ENCODE data around the gene PHF12. TPM values are rescaled to one million over a fixed set of nuclear protein-coding genes. Genes with fewer than 3 reads are reported as not detected.

Gene PHF12
- total RNA-seq, 1 experiment from 2014 or later = 35.7 TPM

- ChIA-PET POLR2A (no interaction called here), RAD21 (ENCODE audit: low non-redundant PET in 1 of 2, low total read pairs in 2 of 2, uncharacterized antibody in 2 of 2, unreplicated experiment in 2 of 2) (no interaction called here), CTCF (interaction anchor here (1.4 kb wide), 1 partner anchor 160 kb away, joined by 4 read pairs; no protein-coding TSS in a partner anchor)
- intact Hi-C loops (cut with micrococcal nuclease) = no loop called here
- Histone ChIP-seq H3K4me2 (ENCODE audit: low read length) (no peak overlapping the region), H2AFZ (ENCODE audit: low read depth, low read length, poor library complexity, severe bottlenecking) (no peak overlapping the region), H3K79me2 (ENCODE audit: insufficient read depth, low read length) (no peaks in the 10 kb centered on the region; the same call in 1 of the 2 replicates), H3K9ac (ENCODE audit: low read length) (no peak overlapping the region), H3K9me2 (ENCODE audit: insufficient read depth) (no peaks in the 10 kb centered on the region), H4K20me1 (ENCODE audit: insufficient read depth) (no peaks in the 10 kb centered on the region), H3K4me3 (replicated peaks in 1 of 2; ENCODE audit: low read depth in 1 of 2, low read length in 2 of 2) (no peak overlapping the region), H3K27me3 (ENCODE audit: insufficient read depth, low read length) (no peaks in the 10 kb centered on the region), H3K4me1 (ENCODE audit: control insufficient read depth in 1 of 2, insufficient read depth in 2 of 2, low read length in 2 of 2) (peaks cover 7 to 16% of the 10 kb centered on the region in 2 experiments; a peak in 3 of 4 replicates), H3K36me3 (ENCODE audit: control insufficient read depth in 1 of 2, insufficient read depth in 2 of 2, low read length in 2 of 2) (no peaks in the 10 kb centered on the region), H3K9me3 (ENCODE audit: control insufficient read depth in 1 of 2, insufficient read depth in 1 of 2, low read depth in 1 of 2, low read length in 2 of 2) (no peaks in the 10 kb centered on the region), H3K27ac (ENCODE audit: low read depth, low read length) (no peak overlapping the region)
- no peak for TF ChIP-seq TCF7L2 (IDR thresholded peaks at IDR 0.05; ENCODE audit: borderline replicate concordance, extremely low read depth, insufficient read depth, insufficient read length)
- TF ChIP-seq EZH2phosphoT487 (IDR thresholded peaks at IDR 0.05; ENCODE audit: borderline replicate concordance) = no peak
- no peak for TF ChIP-seq YY1 (IDR thresholded peaks at IDR 0.05; ENCODE audit: extremely low read depth, insufficient replicate concordance, low read depth, low read length)
- TF ChIP-seq POLR2AphosphoS5 (IDR thresholded peaks at IDR 0.05; ENCODE audit: low read depth, low read length) = no peak
- no peak for TF ChIP-seq EZH2 (IDR thresholded peaks at IDR 0.05)
- no peak for TF ChIP-seq MAX (IDR thresholded peaks at IDR 0.05)
- TF ChIP-seq ZBTB33 (IDR thresholded peaks at IDR 0.05; ENCODE audit: extremely low read depth, insufficient replicate concordance, low read length) = no peak
- DNase-seq (ENCODE audit: low read depth, low spot score) = no peak
- BruUV-seq (replicated peaks) = no TSS peak
- no peak for ATAC-seq
These were observed 4.8 kb upstream of the PHF12 start for GRCh38 chr17:28956112-28956511.
